Type B pancreatic cell (in vitro differentiated cells): Measurements from ENCODE around the gene STYXL1. TPM values are rescaled to one million over a fixed set of nuclear protein-coding genes. Genes with fewer than 3 reads are reported as not detected.

ENCODE experiments used
- DNase-seq: peaks from one replicate; pipeline ENCODE4 v3.0.0; 2021; ENCODE audit warnings: mixed read lengths; ENCODE audit not compliant: unreplicated experiment; ENCODE audit errors: extremely low spot score
- H3K27ac Mint-ChIP-seq: 2 replicates; pipeline ENCODE4 v1.8.0; 2021; ENCODE audit warnings: mild to moderate bottlenecking, mixed read lengths
- H3K27me3 Mint-ChIP-seq: 2 replicates; pipeline ENCODE4 v1.8.0; 2021; ENCODE audit warnings: mixed read lengths
- H3K36me3 Mint-ChIP-seq: 2 replicates; pipeline ENCODE4 v1.8.0; 2021; ENCODE audit warnings: mixed read lengths
- H3K4me1 Mint-ChIP-seq: one replicate; pipeline ENCODE4 v1.8.0; 2021; ENCODE audit warnings: mixed read lengths; ENCODE audit not compliant: unreplicated experiment
- H3K4me3 Mint-ChIP-seq: 2 replicates; pipeline ENCODE4 v1.8.0; 2021; ENCODE audit warnings: mild to moderate bottlenecking, mixed read lengths
- H3K9me3 Mint-ChIP-seq: 2 replicates; pipeline ENCODE4 v1.8.0; 2021; ENCODE audit warnings: mixed read lengths
- CTCF ChIP-seq: fragments of 200-600 bp; sonication (generic); conservative IDR thresholded peaks from 2 replicates; pipeline ENCODE4 v1.5.0; 2021; ENCODE audit warnings: antibody characterized with exemption, mild to moderate bottlenecking
- total RNA-seq: library from RNA; stranded (reverse); gene quantifications from 2 replicates; pipeline ENCODE4 v1.2.1, GENCODE V29; 2021; ENCODE audit warnings: low replicate concordance

Gene STYXL1
- total RNA-seq, 1 donor from 2014 or later, result 45.9 TPM

- DNase-seq, result no peak
- no peak overlapping the region for H3K27ac Mint-ChIP-seq
- H3K4me3 Mint-ChIP-seq, result no peak overlapping the region
- no peaks in the 10 kb centered on the region for H3K27me3 Mint-ChIP-seq
- no peak for TF ChIP-seq CTCF
- H3K36me3 Mint-ChIP-seq, result peaks cover 7% of the 10 kb centered on the region
- H3K4me1 Mint-ChIP-seq, result no peaks in the 10 kb centered on the region
- H3K9me3 Mint-ChIP-seq, result no peaks in the 10 kb centered on the region
Observed at GRCh38 chr7:76066716-76067503, 19.1 kb upstream of the STYXL1 start.

- Mint-ChIP-seq H3K27ac (no peak overlapping the region), H3K36me3 (peaks cover 9% of the 10 kb centered on the region), H3K9me3 (no peaks in the 10 kb centered on the region), H3K27me3 (no peaks in the 10 kb centered on the region), H3K4me3 (no peak overlapping the region), H3K4me1 (no peaks in the 10 kb centered on the region)
- DNase-seq, result no peak
- TF ChIP-seq CTCF, result no peak
Observed at GRCh38 chr7:76065016-76065612, 17.3 kb upstream of the STYXL1 start.

GRCh38 chr7:76064208-76064970, 16.6 kb upstream of the STYXL1 start:
- H3K27me3 Mint-ChIP-seq, result no peaks in the 10 kb centered on the region
- DNase-seq, result no peak
- H3K9me3 Mint-ChIP-seq, result no peaks in the 10 kb centered on the region
- TF ChIP-seq CTCF, result no peak
- H3K4me1 Mint-ChIP-seq, result no peaks in the 10 kb centered on the region
- peaks cover 9% of the 10 kb centered on the region for H3K36me3 Mint-ChIP-seq
- no peak overlapping the region for H3K4me3 Mint-ChIP-seq
- no peak overlapping the region for H3K27ac Mint-ChIP-seq

- H3K27me3 Mint-ChIP-seq, result no peaks in the 10 kb centered on the region
Observed at GRCh38 chr7:76063525-76063924, 15.7 kb upstream of the STYXL1 start.

GRCh38 chr7:76063114-76063513, 15.3 kb upstream of the STYXL1 start:
- no peak for TF ChIP-seq CTCF

More at GRCh38 chr7:76063525-76063924, 15.7 kb upstream of the STYXL1 start:
- peaks cover 9% of the 10 kb centered on the region for H3K36me3 Mint-ChIP-seq
- TF ChIP-seq CTCF, result no peak
- no peak overlapping the region for H3K27ac Mint-ChIP-seq
- H3K4me1 Mint-ChIP-seq, result no peaks in the 10 kb centered on the region
- H3K9me3 Mint-ChIP-seq, result no peaks in the 10 kb centered on the region
- DNase-seq, result no peak
- no peak overlapping the region for H3K4me3 Mint-ChIP-seq

More at GRCh38 chr7:76063114-76063513, 15.3 kb upstream of the STYXL1 start:
- Mint-ChIP-seq H3K27me3 (no peaks in the 10 kb centered on the region), H3K4me1 (no peaks in the 10 kb centered on the region), H3K27ac (peak overlapping the region; percentile 34), H3K36me3 (peaks cover 9% of the 10 kb centered on the region), H3K9me3 (no peaks in the 10 kb centered on the region), H3K4me3 (no peak overlapping the region)
- no peak for DNase-seq
